HEK293 (cell line): ENCODE measurements around the gene DNMT1.

Experiments
- TCF7L2 ChIP-seq: IDR thresholded peaks from 2 replicates; pipeline ENCODE4 v1.6.1; 2011; ENCODE audit warnings: low read depth, mild to moderate bottlenecking, inconsistent platforms, low read length, moderate library complexity, borderline replicate concordance
- ZBTB20 ChIP-seq: fragments of 450-650 bp; formaldehyde crosslinking; IDR thresholded peaks from 2 replicates; pipeline ENCODE4 v1.5.1; 2016; ENCODE audit warnings: missing biosample characterization, missing genetic modification characterization
- ZNF423 ChIP-seq: fragments of 450-650 bp; formaldehyde crosslinking; IDR thresholded peaks from 2 replicates; pipeline ENCODE4 v1.5.1; 2016; ENCODE audit warnings: missing biosample characterization, missing genetic modification characterization

GRCh38 chr19:10093295-10094186, 101.2 kb downstream of the DNMT1 start:
- TF ChIP-seq ZNF423 (tag by site-specific recombination), result no peak
- no peak for TF ChIP-seq ZBTB20 (tag by site-specific recombination)
- TF ChIP-seq TCF7L2, result no peak
